Measurements from ENCODE around the gene ATP1B3. TPM values are rescaled to one million over a fixed set of nuclear protein-coding genes. Genes with fewer than 3 reads are reported as not detected.

Gene ATP1B3
- 97.7 and 102 TPM in 2 replicates for total RNA-seq

DNA sequence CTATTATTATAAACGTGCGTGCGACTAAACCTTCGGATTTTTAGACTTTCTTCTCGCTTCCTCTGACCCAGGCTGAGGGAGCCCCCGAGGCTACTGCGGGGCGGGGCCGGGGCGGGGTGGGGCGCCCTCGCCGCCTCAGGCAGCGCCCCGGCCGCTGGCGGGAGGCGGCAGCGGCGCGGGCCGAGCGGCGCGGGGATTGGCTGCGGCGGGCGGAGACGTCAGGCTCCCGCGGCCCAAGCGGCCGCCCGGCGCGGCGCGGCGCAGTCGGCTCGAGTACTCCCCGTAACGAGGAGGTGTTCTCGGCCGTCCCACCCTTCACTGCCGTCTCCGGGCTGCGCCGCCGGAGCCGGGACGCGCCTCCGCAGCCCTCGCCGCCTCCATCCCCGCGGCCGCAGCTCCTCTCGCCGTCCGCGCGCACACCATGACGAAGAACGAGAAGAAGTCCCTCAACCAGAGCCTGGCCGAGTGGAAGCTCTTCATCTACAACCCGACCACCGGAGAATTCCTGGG is at the start of gene ATP1B3:
TSS of gene ATP1B3 (plus strand) at position 263 of the 510 bp plus-strand sequence. CDS start at position 422, 159 bp downstream.

Other genes with a start within 250 kb of the ATP1B3 start
- gene RNF7, start 138.3 kb upstream of the ATP1B3 start, total RNA-seq = 97.0 and 146 TPM in 2 replicates
- 0.07 TPM in 1 of 2 replicates, not detected in the other for gene GRK7, start 113.2 kb upstream of the ATP1B3 start, total RNA-seq